ENCODE results near the gene GPC6. TPM values are rescaled to one million over a fixed set of nuclear protein-coding genes. Genes with fewer than 3 reads are reported as not detected.

The GPC6 gene
- total and polyA plus RNA-seq, 2 donors (not counting 1 experiment from before 2014, with no cell fraction given) = not detected

DNA sequence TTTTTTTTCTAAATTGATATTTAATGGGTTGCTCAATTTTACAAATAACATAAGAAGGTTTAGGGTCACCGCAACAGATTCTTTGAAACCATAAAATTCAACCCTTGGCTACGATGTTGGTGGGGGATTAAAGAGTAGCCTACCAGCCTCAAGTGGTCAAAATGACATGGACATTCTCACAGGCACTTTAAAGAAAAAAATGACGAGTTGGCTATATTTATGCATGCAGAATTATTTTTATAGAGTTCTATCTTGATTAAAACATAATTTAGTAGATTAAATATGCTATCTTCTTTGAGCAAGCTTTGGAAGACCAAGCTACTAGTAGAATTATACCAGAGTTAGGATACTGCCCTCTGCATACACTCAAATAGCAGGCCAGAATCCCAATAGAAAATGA lies 959.9 kb downstream of the GPC6 start:
- no peaks in the 10 kb centered on the region for H3K27me3 ChIP-seq (replicated peaks in 1 of 4; ENCODE audit: control extremely low read depth in 1 of 4, control insufficient read depth in 3 of 4, insufficient read depth in 4 of 4, low read length in 3 of 4)
- no peaks in the 10 kb centered on the region for H3K9me3 Mint-ChIP-seq (ENCODE audit: insufficient read depth)
- no peak overlapping the region for H2AFZ ChIP-seq (ENCODE audit: insufficient read depth, low read depth, low read length, poor library complexity, severe bottlenecking)
- H3K4me3 ChIP-seq (ENCODE audit: control extremely low read depth in 1 of 5, extremely low read depth in 1 of 5, insufficient read depth in 1 of 5, low read depth in 2 of 5, low read length in 4 of 5) = no peak overlapping the region
- H3K4me1 Mint-ChIP-seq = peaks cover 3% of the 10 kb centered on the region
- TF ChIP-seq CTCF (IDR thresholded peaks at IDR 0.05) (no peak), EZH2 (IDR thresholded peaks at IDR 0.05; ENCODE audit: borderline replicate concordance, insufficient read depth, low read depth, low read length, poor library complexity, severe bottlenecking) (no peak)
- no CpG with 5 or more reads among the region's 3 CpGs for WGBS (ENCODE audit: insufficient coverage)
- H3K27ac Mint-ChIP-seq = no peak overlapping the region
- H3K4me1 ChIP-seq (ENCODE audit: control insufficient read depth in 2 of 2, insufficient read depth in 2 of 2, low read length in 2 of 2) = no peaks in the 10 kb centered on the region
- intact Hi-C loops (cut with micrococcal nuclease) = no loop called here
- peaks cover 0 to 3% (median 0%) of the 10 kb centered on the region in 3 donors for H3K9me3 ChIP-seq (ENCODE audit: control extremely low read depth in 1 of 3, control insufficient read depth in 2 of 3, insufficient read depth in 1 of 3, low read length in 2 of 3)
- H4K20me1 ChIP-seq (ENCODE audit: control insufficient read depth, insufficient read depth, low read length, poor library complexity, severe bottlenecking) = no peaks in the 10 kb centered on the region
- ChIA-PET CTCF (no interaction called here), POLR2A (no interaction called here)
- no peaks in the 10 kb centered on the region for H3K36me3 ChIP-seq (replicated peaks in 1 of 2; ENCODE audit: control extremely low read depth in 1 of 2, control insufficient read depth in 1 of 2, extremely low read depth in 1 of 2, insufficient read depth in 2 of 2, low read length in 1 of 2)
- H3K27me3 Mint-ChIP-seq = no peaks in the 10 kb centered on the region
- H3K4me3 Mint-ChIP-seq = no peak overlapping the region
- H3K9ac ChIP-seq (ENCODE audit: low read length) = no peak overlapping the region
- DNase-seq (no peak), ATAC-seq (ENCODE audit: low read depth) (no peak)
- H3K79me2 ChIP-seq (ENCODE audit: control insufficient read depth, insufficient read depth, low read length) = no peaks in the 10 kb centered on the region
- no peak overlapping the region for H3K27ac ChIP-seq (ENCODE audit: low read length in 2 of 2)
- no peak overlapping the region for H3K4me2 ChIP-seq (replicated peaks; ENCODE audit: low read depth, low read length, poor library complexity, severe bottlenecking)

DNA sequence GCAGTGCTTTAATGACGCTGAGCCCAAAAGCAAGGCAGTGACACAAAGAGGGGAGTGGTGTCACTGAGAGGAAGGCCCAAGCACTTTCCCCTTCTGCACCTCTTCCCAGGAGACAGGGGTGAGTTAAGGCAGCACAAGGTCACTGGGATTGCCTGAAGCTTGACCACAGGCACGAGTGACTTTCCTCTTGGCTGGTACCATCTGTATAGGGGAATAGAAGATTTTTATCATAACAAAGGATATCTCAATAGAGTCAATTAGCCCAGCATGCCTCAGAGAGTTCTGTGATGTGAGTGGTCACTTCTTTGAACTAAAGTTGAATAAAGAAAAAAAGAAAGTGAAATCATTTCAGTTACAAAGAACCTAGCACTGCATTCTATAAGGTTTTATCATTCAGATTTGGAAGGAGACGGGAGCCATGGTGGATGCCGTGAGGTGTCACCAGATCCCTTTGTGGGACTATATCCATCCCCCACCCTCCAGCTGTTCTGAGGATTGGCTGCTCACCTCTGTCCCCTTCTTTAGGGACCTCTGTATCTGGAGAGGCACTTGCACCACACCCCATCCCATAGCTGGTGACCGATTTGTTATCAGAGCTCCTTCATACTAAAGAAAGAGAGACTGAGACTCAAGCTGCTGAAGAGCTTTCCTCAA lies 961.7 kb downstream of the GPC6 start:
- ATAC-seq (ENCODE audit: low read depth) (no peak), DNase-seq (no peak)
- intact Hi-C loops (cut with micrococcal nuclease) = no loop called here
- CTCF ChIA-PET = no interaction called here
- H3K79me2 ChIP-seq (ENCODE audit: control insufficient read depth, insufficient read depth, low read length) = no peaks in the 10 kb centered on the region
- H3K9me3 Mint-ChIP-seq (ENCODE audit: insufficient read depth) = no peaks in the 10 kb centered on the region
- H3K9ac ChIP-seq (ENCODE audit: low read length) = no peak overlapping the region
- H3K27ac Mint-ChIP-seq = no peak overlapping the region
- H3K4me2 ChIP-seq (replicated peaks; ENCODE audit: low read depth, low read length, poor library complexity, severe bottlenecking) = no peak overlapping the region
- no peak overlapping the region for H2AFZ ChIP-seq (ENCODE audit: insufficient read depth, low read depth, low read length, poor library complexity, severe bottlenecking)
- H3K4me1 Mint-ChIP-seq = no peaks in the 10 kb centered on the region
- H3K4me1 ChIP-seq (ENCODE audit: control insufficient read depth in 2 of 2, insufficient read depth in 2 of 2, low read length in 2 of 2) = no peaks in the 10 kb centered on the region
- no peaks in the 10 kb centered on the region for H3K27me3 Mint-ChIP-seq
- H3K4me3 ChIP-seq (ENCODE audit: control extremely low read depth in 1 of 5, extremely low read depth in 1 of 5, insufficient read depth in 1 of 5, low read depth in 2 of 5, low read length in 4 of 5) = no peak overlapping the region
- H3K9me3 ChIP-seq (ENCODE audit: control extremely low read depth in 1 of 3, control insufficient read depth in 2 of 3, insufficient read depth in 1 of 3, low read length in 2 of 3) = no peaks in the 10 kb centered on the region
- no peak overlapping the region for H3K4me3 Mint-ChIP-seq
- H4K20me1 ChIP-seq (ENCODE audit: control insufficient read depth, insufficient read depth, low read length, poor library complexity, severe bottlenecking) = no peaks in the 10 kb centered on the region
- 96% methylated on average over 4 of the region's 5 CpGs for WGBS (ENCODE audit: insufficient coverage)
- TF ChIP-seq CTCF (IDR thresholded peaks at IDR 0.05) (no peak), EZH2 (IDR thresholded peaks at IDR 0.05; ENCODE audit: borderline replicate concordance, insufficient read depth, low read depth, low read length, poor library complexity, severe bottlenecking) (no peak)
- H3K36me3 ChIP-seq (replicated peaks in 1 of 2; ENCODE audit: control extremely low read depth in 1 of 2, control insufficient read depth in 1 of 2, extremely low read depth in 1 of 2, insufficient read depth in 2 of 2, low read length in 1 of 2) = no peaks in the 10 kb centered on the region
- POLR2A ChIA-PET = no interaction called here
- H3K27me3 ChIP-seq (replicated peaks in 1 of 4; ENCODE audit: control extremely low read depth in 1 of 4, control insufficient read depth in 3 of 4, insufficient read depth in 4 of 4, low read length in 3 of 4) = no peaks in the 10 kb centered on the region
- H3K27ac ChIP-seq (ENCODE audit: low read length in 2 of 2) = no peak overlapping the region

Measured in B cell (primary cell).